Fibroblast of lung (primary cell): Measurements from ENCODE around the gene DCAF11.

Experiments
- EZH2 ChIP-seq: IDR thresholded peaks from 2 replicates; pipeline ENCODE4 v1.5.1; 2012; ENCODE audit warnings: low read length, control low read depth, mild to moderate bottlenecking; ENCODE audit errors: missing control alignments
- TF ChIP-seq, protein P1 (sequence below), 2 donors: IDR thresholded peaks in 1 of 2; conservative IDR thresholded peaks in 1 of 2; 1 replicate in 1 of 2; 2 replicates in 1 of 2; pipeline ENCODE4 v1.5.1; 2011 to 2012; ENCODE audit warnings: low read length in 2 of 2, control low read depth in 1 of 2, inconsistent platforms in 1 of 2, low read depth in 1 of 2, mild to moderate bottlenecking in 1 of 2

DNA sequence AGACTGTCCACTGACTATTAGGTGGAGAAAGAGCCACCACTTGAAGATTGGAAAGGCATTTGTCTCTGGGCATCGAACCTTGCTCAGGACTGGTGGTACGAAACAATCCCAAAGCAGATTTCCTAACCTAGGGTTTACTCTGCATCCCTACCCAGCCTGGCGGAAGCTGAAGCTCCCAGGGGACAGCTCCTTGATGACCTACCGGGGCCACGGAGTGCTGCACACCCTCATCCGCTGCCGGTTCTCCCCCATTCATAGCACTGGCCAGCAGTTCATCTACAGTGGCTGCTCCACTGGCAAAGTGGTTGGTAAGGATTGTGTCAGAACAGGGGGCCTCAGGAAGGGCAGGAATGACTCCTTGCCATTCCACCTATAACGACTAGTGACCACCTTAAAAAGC is 6.6 kb downstream of the DCAF11 start:
- TF ChIP-seq, protein P1, sequence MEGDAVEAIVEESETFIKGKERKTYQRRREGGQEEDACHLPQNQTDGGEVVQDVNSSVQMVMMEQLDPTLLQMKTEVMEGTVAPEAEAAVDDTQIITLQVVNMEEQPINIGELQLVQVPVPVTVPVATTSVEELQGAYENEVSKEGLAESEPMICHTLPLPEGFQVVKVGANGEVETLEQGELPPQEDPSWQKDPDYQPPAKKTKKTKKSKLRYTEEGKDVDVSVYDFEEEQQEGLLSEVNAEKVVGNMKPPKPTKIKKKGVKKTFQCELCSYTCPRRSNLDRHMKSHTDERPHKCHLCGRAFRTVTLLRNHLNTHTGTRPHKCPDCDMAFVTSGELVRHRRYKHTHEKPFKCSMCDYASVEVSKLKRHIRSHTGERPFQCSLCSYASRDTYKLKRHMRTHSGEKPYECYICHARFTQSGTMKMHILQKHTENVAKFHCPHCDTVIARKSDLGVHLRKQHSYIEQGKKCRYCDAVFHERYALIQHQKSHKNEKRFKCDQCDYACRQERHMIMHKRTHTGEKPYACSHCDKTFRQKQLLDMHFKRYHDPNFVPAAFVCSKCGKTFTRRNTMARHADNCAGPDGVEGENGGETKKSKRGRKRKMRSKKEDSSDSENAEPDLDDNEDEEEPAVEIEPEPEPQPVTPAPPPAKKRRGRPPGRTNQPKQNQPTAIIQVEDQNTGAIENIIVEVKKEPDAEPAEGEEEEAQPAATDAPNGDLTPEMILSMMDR (conservative IDR thresholded peaks at IDR 0.05 in 1 of 2, IDR thresholded peaks at IDR 0.05 in 1 of 2; ENCODE audit: low read depth in 1 of 2, low read length in 2 of 2): no peak
- no peak for TF ChIP-seq EZH2
